WTC11 (cell line): Measurements from ENCODE around the gene UGT1A5. TPM values are rescaled to one million over a fixed set of nuclear protein-coding genes. Genes with fewer than 3 reads are reported as not detected.

Experiments used
- ATAC-seq: fragments of 200-7000 bp; cut with Tn5 transposase; 2 replicates; pipeline ENCODE4 v1.10.0; 2021; ENCODE audit warnings: mild to moderate bottlenecking, moderate library complexity
- CTCF ChIA-PET: fragments of 300-600 bp; sonication (Branson Sonifier 250); formaldehyde crosslinking; loops from one replicate; lab custom pipeline; 2021; ENCODE audit warnings: antibody characterized with exemption; lab: Charles Lee
- POLR2A ChIA-PET: fragments of 350-600 bp; sonication (Branson Sonifier 250); formaldehyde crosslinking; loops from one replicate; lab custom pipeline; 2021; ENCODE audit warnings: antibody characterized with exemption; lab: Charles Lee
- DNase-seq: peaks from one replicate; pipeline ENCODE4 v3.0.0; 2021; ENCODE audit warnings: low spot score
- H3K27ac Mint-ChIP-seq: 2 replicates; pipeline ENCODE4 v1.8.0; 2021; ENCODE audit warnings: mixed read lengths
- H3K27me3 Mint-ChIP-seq: 2 replicates; pipeline ENCODE4 v1.8.0; 2021; ENCODE audit warnings: low read depth, mild to moderate bottlenecking, moderate library complexity, mixed read lengths
- H3K36me3 Mint-ChIP-seq: 2 replicates; pipeline ENCODE4 v1.8.0; 2021; ENCODE audit warnings: mixed read lengths
- H3K4me1 Mint-ChIP-seq: 2 replicates; pipeline ENCODE4 v1.8.0; 2022; ENCODE audit warnings: mixed read lengths
- H3K4me3 Mint-ChIP-seq: 2 replicates; pipeline ENCODE4 v1.8.0; 2021; ENCODE audit warnings: mild to moderate bottlenecking, moderate library complexity, mixed read lengths
- H3K9me3 Mint-ChIP-seq: 2 replicates; pipeline ENCODE4 v1.8.0; 2021; ENCODE audit warnings: mixed read lengths
- ARID4B ChIP-seq: sonication (generic); formaldehyde crosslinking; IDR thresholded peaks from 2 replicates; pipeline ENCODE4 v1.8.0; 2023; ENCODE audit warnings: missing genetic modification reagents, mild to moderate bottlenecking, borderline replicate concordance
- CREM ChIP-seq: sonication (generic); formaldehyde crosslinking; IDR thresholded peaks from 2 replicates; pipeline ENCODE4 v1.8.1; 2022; ENCODE audit warnings: mild to moderate bottlenecking, missing genetic modification reagents, moderate library complexity
- CTCF ChIP-seq: fragments of 200-600 bp; IDR thresholded peaks from 2 replicates; pipeline ENCODE4 v1.8.0; 2022; ENCODE audit warnings: antibody characterized with exemption
- E2F1 ChIP-seq: sonication (generic); formaldehyde crosslinking; IDR thresholded peaks from 2 replicates; pipeline ENCODE4 v1.8.0; 2022; ENCODE audit warnings: mild to moderate bottlenecking, missing genetic modification reagents
- ELF4 ChIP-seq: sonication (generic); formaldehyde crosslinking; IDR thresholded peaks from 2 replicates; pipeline ENCODE4 v1.8.1; 2022; ENCODE audit warnings: low read depth, mild to moderate bottlenecking, moderate library complexity, missing genetic modification reagents
- ESRRA ChIP-seq: sonication (generic); formaldehyde crosslinking; IDR thresholded peaks from 2 replicates; pipeline ENCODE4 v1.8.1; 2022; ENCODE audit warnings: mild to moderate bottlenecking, missing genetic modification reagents, borderline replicate concordance
- FOXP1 ChIP-seq: sonication (generic); formaldehyde crosslinking; IDR thresholded peaks from 2 replicates; pipeline ENCODE4 v1.8.0; 2022; ENCODE audit warnings: missing genetic modification reagents, mild to moderate bottlenecking, moderate library complexity, borderline replicate concordance
- GRHL2 ChIP-seq: fragments of 250-450 bp; sonication (Bioruptor Pico); IDR thresholded peaks from 2 replicates; pipeline ENCODE4 v1.8.0; 2022; ENCODE audit warnings: mild to moderate bottlenecking, moderate library complexity; ENCODE audit not compliant: insufficient replicate concordance, severe bottlenecking
- IRF1 ChIP-seq: sonication (generic); formaldehyde crosslinking; IDR thresholded peaks from 2 replicates; pipeline ENCODE4 v1.8.0; 2023; ENCODE audit warnings: missing genetic modification reagents
- MLX ChIP-seq: sonication (generic); formaldehyde crosslinking; IDR thresholded peaks from 2 replicates; pipeline ENCODE4 v1.8.1; 2023; ENCODE audit warnings: mild to moderate bottlenecking, missing genetic modification reagents, moderate library complexity
- NFATC4 ChIP-seq: fragments of 250-450 bp; sonication (Bioruptor Pico); IDR thresholded peaks from 2 replicates; pipeline ENCODE4 v1.9.0; 2021; ENCODE audit warnings: mild to moderate bottlenecking
- PREB ChIP-seq: sonication (generic); formaldehyde crosslinking; IDR thresholded peaks from 2 replicates; pipeline ENCODE4 v1.8.1; 2022; ENCODE audit warnings: mild to moderate bottlenecking, missing genetic modification reagents, moderate library complexity, borderline replicate concordance
- PRRX2 ChIP-seq: fragments of 250-450 bp; sonication (Bioruptor Pico); IDR thresholded peaks from 2 replicates; pipeline ENCODE4 v1.8.0; 2021; ENCODE audit warnings: mild to moderate bottlenecking
- RELA ChIP-seq: sonication (generic); formaldehyde crosslinking; IDR thresholded peaks from 2 replicates; pipeline ENCODE4 v1.8.1; 2022; ENCODE audit warnings: missing genetic modification reagents, mild to moderate bottlenecking, borderline replicate concordance
- SMAD4 ChIP-seq: sonication (generic); formaldehyde crosslinking; IDR thresholded peaks from 2 replicates; pipeline ENCODE4 v1.8.0; 2022; ENCODE audit warnings: mild to moderate bottlenecking, missing genetic modification reagents
- SOX15 ChIP-seq: fragments of 250-450 bp; sonication (Bioruptor Pico); IDR thresholded peaks from 2 replicates; pipeline ENCODE4 v1.9.0; 2021; ENCODE audit warnings: mild to moderate bottlenecking
- SP1 ChIP-seq: sonication (generic); formaldehyde crosslinking; conservative IDR thresholded peaks from 2 replicates; pipeline ENCODE4 v1.8.1; 2022; ENCODE audit warnings: missing genetic modification reagents
- TP53 ChIP-seq: sonication (generic); formaldehyde crosslinking; IDR thresholded peaks from 2 replicates; pipeline ENCODE4 v1.8.1; 2023; ENCODE audit warnings: mild to moderate bottlenecking, missing genetic modification reagents
- ZBTB21 ChIP-seq: sonication (generic); formaldehyde crosslinking; IDR thresholded peaks from 2 replicates; pipeline ENCODE4 v1.8.1; 2023; ENCODE audit warnings: mild to moderate bottlenecking, missing genetic modification reagents, borderline replicate concordance
- ZMAT4 ChIP-seq: fragments of 250-450 bp; sonication (Bioruptor Pico); IDR thresholded peaks from 2 replicates; pipeline ENCODE4 v1.9.0; 2021; ENCODE audit warnings: mild to moderate bottlenecking
- ZNF232 ChIP-seq: sonication (generic); formaldehyde crosslinking; IDR thresholded peaks from 2 replicates; pipeline ENCODE4 v1.8.0; 2022; ENCODE audit warnings: mild to moderate bottlenecking, missing genetic modification reagents
- ZNF396 ChIP-seq: fragments of 250-450 bp; sonication (Bioruptor Pico); IDR thresholded peaks from 2 replicates; pipeline ENCODE4 v1.8.0; 2021; ENCODE audit warnings: mild to moderate bottlenecking, moderate library complexity, borderline replicate concordance
- total RNA-seq: library from RNA; stranded (reverse); gene quantifications from 3 replicates; pipeline ENCODE4 v1.2.3, GENCODE V29; 2021

The UGT1A5 gene
- total RNA-seq, 1 experiment from 2014 or later = not detected

GRCh38 chr2:233798335-233799086 lies 85.8 kb downstream of the UGT1A5 start:
- no peak overlapping the region for H3K27ac Mint-ChIP-seq
- H3K27me3 Mint-ChIP-seq = no peaks in the 10 kb centered on the region; the same call in 1 of the 2 replicates
- ATAC-seq (no peak), DNase-seq (no peak)
- CTCF ChIA-PET = no interaction called here
- POLR2A ChIA-PET = no interaction called here
- H3K4me3 Mint-ChIP-seq = no peak overlapping the region
- H3K9me3 Mint-ChIP-seq = peaks cover 6% of the 10 kb centered on the region
- no peak for TF ChIP-seq CTCF
- H3K4me1 Mint-ChIP-seq = no peaks in the 10 kb centered on the region
- no peaks in the 10 kb centered on the region for H3K36me3 Mint-ChIP-seq

GRCh38 chr2:233799087-233799665 lies 86.5 kb downstream of the UGT1A5 start:
- Mint-ChIP-seq H3K4me1 (no peaks in the 10 kb centered on the region), H3K4me3 (no peak overlapping the region), H3K27ac (no peak overlapping the region), H3K36me3 (no peaks in the 10 kb centered on the region), H3K9me3 (peaks cover 11% of the 10 kb centered on the region), H3K27me3 (no peaks in the 10 kb centered on the region; the same call in 1 of the 2 replicates)
- POLR2A ChIA-PET = no interaction called here
- CTCF ChIA-PET = no interaction called here
- DNase-seq (no peak), ATAC-seq (no peak)
- TF ChIP-seq SMAD4 (CRISPR knock-in tag) (no peak), NFATC4 (CRISPR knock-in tag) (no peak), SOX15 (CRISPR knock-in tag) (no peak), ZBTB21 (CRISPR knock-in tag) (no peak), ESRRA (CRISPR knock-in tag) (no peak), IRF1 (CRISPR knock-in tag) (no peak), TP53 (CRISPR knock-in tag) (no peak), ELF4 (CRISPR knock-in tag) (no peak), MLX (no peak), ZNF232 (no peak), SP1 (CRISPR knock-in tag) (no peak), E2F1 (CRISPR knock-in tag) (no peak), FOXP1 (CRISPR knock-in tag) (no peak), PRRX2 (CRISPR knock-in tag) (no peak)

- CTCF ChIA-PET = no interaction called here
- H3K27me3 Mint-ChIP-seq = no peaks in the 10 kb centered on the region; the same call in 1 of the 2 replicates
- no peaks in the 10 kb centered on the region for H3K36me3 Mint-ChIP-seq
- no peaks in the 10 kb centered on the region for H3K4me1 Mint-ChIP-seq
- no peak for ATAC-seq
- POLR2A ChIA-PET = no interaction called here
- H3K4me3 Mint-ChIP-seq = no peak overlapping the region
- H3K9me3 Mint-ChIP-seq = peaks cover 13% of the 10 kb centered on the region
- DNase-seq = no peak
- H3K27ac Mint-ChIP-seq = no peak overlapping the region
- no peak for TF ChIP-seq CREM (CRISPR knock-in tag)
- TF ChIP-seq GRHL2 (CRISPR knock-in tag) = no peak
- TF ChIP-seq RELA = no peak
- no peak for TF ChIP-seq ZMAT4 (CRISPR knock-in tag)
- TF ChIP-seq ZNF396 (CRISPR knock-in tag) = no peak
- no peak for TF ChIP-seq ARID4B
- no peak for TF ChIP-seq PREB (CRISPR knock-in tag)
Measured at GRCh38 chr2:233799716-233800115, 87.0 kb downstream of the UGT1A5 start.
